GM21717 (cell line): ENCODE measurements around the gene VPS13D.
"Not testable (repeated sequence)": the region's sequence is repeated elsewhere in the genome, so short reads cannot be mapped to it uniquely, and the experiment has no call there.

ENCODE experiments used
- ATAC-seq: cut with Tn5 transposase; IDR thresholded peaks from one replicate; pipeline ENCODE4 v1.9.1; 2021; ENCODE audit warnings: mild to moderate bottlenecking, moderate library complexity; ENCODE audit not compliant: unreplicated experiment

Gene VPS13D

DNA sequence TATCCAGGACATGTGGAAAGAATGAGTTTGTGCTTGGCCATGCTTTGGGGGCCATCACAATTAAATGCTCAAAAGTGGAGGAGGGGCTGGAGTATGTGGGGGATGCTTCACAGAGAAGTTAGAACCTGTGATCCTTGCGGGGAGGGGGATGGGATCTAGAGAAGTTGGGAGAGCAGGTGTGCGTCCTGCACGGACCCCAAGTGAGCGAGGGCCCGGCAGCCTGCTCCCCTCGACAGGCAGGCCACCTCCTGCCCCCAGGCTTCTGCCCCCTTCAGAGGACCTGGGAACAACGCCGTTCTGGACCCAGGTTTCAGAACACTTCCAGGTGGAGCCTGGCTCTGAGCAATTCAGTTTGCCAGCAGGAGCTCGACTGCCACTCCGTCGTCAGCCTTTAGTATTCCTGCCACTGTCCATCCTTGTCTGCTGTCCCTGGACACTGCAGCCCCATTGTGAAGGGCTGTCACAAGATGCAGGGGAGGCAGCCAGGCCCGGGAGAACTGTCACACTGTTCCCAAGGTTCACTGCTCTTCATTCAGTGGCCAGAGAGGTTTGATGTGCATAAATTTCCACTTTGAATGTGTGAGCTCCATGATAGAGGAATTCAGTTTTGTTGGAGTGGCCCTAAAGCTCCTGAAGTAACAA is 275.9 kb downstream of the VPS13D start:
- ATAC-seq: no peak

DNA sequence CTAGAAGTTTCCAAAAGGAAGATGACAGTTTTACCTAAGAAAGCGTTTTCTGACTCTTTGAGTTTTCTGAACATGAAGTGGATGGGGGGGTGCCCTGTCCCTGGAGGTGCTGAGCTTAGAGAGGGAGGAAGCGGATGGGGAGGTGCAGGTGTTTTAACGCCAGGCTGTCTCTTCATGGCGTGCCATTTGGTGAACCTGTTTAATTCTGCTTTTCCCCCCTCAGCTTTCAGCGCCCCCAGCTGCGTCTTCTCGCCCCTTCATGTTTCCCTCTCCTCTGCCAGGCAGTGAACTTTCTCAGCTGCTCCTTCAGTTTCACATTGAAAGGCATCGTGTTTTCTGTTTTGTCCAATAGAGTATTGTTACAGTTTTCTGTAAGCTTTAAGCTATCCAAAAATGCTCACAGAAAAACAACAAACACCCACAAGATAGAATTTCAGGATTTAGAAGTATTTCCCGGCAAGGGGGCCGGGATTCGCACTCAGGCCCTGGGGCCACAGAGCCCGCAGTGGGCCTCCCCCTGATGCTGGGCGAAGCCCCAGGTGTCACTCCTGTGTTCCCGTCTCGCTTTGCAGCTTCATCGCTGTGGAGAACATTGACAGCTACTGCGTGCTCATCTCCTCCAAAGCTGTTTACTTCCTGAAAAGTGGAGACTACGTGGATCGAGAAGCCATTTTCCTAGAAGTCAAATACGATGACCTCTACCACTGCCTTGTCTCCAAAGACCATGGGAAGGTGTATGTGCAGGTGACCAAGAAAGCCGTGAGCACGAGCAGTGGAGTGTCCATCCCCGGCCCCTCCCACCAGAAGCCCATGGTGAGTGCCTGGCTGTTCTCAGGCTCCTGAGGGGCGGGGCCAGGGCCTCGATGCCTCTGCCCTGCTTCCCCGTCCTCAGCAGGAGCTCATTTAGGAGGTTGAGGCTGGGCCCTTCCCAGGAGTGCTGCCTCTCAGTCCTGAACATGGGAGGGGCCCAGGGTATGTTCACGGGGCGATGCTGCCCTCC is 276.8 kb downstream of the VPS13D start:
- ATAC-seq: no peak

DNA sequence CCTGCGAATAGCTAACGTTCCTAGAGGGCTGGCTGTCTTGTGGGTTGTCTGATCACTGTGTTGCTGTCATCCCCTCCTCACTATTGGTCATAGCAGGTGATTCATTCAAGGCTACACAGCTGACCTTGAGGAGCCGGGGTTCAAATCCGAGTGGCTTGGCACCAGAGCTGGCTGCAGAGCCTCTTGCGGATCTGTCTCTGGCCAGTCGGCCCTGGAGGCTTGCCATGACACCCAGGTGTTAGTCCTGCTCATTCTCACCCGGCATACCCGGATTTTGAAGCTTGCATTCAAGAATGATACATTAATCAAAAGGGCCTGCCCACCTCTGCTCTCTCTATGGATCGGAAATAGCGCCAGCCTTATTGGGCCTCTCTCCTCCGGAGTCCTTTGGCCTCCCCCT is 277.8 kb downstream of the VPS13D start:
- ATAC-seq: no peak

DNA sequence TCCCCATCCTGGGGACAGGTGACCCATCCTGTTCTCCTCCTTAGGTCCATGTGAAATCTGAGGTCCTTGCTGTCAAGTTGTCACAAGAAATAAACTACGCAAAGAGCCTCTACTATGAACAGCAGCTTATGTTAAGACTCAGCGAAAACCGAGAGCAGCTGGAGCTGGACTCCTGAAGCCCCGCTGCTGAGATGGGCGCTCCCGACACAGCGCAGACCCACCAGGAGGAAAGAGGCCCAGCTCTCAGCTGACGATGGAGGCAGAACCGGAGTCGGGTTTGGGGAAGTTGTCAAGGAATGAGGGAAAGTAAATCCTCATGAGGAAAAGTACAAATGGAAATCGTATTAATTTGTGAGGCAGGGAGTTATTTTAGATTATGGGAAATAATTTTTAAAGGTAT is 279.0 kb downstream of the VPS13D start:
- no peak for ATAC-seq

DNA sequence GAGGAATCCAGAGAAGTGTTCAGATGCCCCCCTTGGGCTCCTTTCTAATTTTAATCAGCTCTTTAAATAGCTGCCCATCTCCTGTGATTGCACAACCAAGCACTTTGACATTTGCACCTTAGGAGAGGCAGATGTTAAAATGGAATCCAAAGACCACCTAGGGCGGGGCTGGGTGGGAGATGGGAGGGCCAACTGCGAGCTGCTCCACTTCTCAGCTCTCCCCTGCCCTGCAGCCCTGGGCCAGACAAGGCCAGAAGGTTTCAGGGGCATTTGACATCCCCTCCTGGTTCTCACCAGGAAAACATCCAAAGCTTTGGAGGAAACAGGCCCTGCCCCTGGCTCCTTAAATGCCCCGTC is 281.3 kb downstream of the VPS13D start:
- no peak for ATAC-seq

DNA sequence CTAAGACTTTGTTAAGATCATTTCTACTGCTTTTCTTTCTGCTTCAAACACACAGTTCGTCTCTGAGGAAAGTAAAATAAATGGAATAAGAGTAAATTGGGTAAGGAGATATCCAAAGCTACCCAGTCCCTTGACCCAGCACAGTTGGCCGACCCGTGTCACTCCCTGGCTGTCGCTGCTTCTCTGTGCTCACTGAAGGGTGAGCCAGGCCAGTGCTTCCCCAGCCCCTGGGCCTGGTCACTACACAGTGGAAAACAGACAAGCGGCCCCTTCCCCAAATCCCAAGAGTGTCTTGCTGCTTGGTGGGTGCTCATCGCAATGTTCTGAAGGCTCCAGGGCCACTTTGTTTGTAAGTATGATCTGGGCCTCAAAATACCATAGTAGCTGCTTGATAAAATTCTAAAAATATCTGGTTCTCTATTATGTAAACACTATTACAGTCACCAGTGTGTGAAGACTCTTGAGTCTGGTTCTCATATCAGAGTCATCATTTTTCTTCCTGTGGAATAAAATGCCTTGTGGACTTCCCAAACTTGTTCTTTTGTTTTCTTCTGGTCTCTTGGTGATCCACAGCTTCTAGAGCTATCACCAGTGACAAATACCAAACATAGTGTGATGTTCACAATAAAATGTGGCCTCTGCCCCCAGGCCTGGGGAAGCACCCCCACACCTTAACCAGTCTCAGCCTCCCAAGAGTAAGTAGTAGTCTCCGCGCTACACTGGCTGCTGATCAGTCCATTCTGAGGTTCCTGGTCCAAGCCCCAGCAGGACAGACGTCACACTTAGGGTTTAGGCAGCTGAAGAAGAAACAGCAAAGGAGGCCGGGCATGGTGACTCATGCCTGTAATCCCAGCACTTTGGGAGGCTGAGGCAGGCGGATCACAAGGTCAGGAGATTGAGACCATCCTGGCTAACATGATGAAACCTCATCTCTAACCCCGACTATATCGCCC is 282.0 kb downstream of the VPS13D start:
- no peak for ATAC-seq

DNA sequence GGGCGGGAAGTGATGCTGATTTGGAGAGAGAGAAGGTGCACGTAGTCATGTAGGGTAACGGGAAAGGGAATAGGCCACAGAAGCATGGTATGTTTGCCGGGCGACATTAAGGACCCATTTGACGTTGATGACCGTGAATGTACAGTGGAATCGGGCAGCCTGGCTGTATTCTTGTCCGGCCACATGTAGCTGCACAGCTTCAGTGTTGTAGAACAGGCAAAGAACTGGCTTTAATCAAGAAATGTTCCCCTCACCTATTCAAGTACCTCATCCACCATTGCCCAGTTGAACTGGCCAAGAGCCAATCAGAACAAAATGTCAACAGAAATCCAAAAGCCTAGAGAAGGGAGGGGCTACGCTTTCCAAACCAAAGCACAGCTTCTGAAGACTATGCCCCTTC is 283.4 kb downstream of the VPS13D start:
- no peak for ATAC-seq

DNA sequence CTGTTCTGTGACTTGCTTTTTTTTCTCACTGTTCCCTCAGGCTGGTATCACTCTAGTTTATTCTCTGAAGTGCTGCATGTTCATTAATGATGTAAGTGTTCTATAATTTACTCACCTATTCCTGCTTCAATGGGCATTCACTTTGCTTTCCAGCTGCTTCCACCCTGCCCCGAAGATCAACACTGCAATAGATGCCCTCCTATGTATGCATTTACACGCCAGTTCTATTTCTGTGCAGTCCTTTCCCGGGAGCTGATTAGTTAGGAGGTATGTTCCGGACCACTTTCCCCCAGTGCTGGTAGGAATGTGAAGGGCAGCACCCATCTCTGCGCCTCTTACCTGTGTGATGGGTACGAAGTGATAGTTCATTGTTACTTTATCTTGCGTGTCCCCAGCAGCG is 284.8 kb downstream of the VPS13D start:
- no peak for ATAC-seq

DNA sequence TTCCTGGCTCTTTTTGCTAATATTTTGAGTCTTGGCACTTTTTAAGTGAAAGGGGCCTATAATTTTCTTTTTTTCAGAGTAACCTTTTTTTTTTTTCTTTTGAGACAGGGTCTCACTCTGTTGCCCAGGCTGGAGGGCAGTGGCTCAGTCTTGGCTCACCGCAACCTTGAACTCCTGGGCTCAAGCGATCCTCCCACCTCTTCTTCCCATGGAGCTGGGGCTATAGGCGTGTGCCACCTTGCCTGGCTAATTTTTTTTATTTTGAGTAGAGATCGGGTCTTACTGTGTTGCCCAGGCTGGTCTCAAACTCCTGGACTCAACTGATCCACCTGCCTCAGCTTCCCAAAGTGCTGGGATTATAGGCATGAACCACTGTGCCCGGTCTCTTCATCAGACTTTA is 285.4 kb downstream of the VPS13D start:
- ATAC-seq: no peak

DNA sequence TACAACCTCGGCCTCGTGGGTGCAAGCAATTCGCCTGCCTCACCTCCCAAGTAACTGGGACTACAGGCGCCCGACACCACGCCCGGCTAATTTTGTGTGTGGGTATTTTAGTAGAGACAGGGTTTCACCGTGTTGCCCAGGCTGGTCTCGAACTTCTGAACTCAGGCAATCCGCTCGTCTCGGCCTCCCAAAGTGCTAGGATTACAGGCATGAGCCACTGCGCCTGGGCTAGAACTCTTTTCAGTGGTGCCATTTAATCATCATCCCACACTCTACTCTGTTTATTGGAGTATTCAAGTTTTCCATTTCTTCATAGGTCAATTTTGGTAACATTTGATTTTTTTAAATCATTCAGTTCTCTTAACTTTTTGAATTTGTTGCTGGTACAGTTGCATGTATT is 286.9 kb downstream of the VPS13D start:
- ATAC-seq: no peak

DNA sequence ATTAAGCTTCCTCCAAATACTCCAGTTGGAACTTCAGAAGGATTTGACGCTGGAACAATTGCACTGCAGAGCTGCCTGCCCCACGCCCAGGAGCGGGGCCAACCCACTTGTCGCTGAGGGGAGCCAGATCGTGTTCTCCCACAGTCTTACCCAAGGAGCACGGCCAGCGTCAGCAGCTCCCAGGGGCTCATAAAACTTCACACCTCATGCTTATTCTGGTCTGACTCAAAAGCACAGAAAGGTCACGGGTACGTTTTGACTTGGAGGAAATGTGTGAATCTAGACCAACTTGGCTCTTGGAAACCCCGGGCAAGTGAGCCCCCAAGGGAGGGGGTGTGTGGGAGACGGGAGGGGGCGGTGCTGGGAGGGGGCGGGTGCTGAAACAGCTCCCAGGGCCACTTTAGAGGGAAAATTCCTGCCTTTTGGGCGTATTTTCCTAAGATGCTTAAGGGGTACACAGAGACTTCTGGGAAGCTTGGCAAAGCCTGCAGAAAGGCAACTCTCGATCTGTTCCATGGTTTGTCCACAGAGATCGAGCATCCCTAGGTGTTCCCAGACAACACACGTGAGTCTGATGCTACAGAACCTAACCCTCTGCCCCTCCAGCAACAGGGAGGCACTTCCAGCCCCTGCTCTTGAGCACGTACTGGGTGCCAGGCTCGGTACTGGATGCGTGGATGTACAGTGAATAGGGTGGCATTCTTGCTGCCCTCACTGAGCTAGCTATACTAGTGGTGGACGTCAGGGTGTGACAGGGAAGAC is 289.3 kb downstream of the VPS13D start:
- ATAC-seq: no peak

DNA sequence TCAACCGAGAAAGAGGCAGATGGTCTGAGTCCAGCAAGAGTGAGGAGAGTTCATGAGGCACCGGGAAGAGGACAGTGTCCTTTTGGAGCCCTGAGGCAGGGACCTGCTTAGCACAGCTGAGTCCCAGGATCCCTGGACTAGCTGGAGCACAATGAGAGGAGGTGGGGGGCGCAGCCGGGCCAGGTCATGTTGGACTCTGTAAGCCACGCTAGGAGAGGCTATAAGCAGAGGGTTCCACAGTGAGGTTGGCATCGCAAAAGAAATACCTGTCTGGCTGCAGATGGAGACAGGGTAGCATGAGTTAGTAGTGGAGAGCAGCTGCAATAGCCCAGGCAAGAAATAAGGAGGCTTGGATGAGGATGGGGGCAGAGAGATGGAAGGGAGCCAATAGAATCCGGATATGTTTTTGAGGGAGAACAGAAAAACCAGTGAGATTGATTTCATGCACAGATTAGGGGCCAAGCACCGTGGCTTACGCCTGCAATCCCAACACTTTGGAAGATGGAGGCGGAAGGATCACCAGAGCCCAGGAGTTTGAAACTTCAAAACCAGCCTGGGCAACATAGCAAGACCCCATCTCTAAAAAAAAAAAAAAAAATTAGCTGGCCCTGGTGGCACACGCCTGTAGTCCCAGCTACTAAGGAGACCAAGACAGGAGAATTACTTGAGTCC is 290.0 kb downstream of the VPS13D start:
- ATAC-seq: no peak

DNA sequence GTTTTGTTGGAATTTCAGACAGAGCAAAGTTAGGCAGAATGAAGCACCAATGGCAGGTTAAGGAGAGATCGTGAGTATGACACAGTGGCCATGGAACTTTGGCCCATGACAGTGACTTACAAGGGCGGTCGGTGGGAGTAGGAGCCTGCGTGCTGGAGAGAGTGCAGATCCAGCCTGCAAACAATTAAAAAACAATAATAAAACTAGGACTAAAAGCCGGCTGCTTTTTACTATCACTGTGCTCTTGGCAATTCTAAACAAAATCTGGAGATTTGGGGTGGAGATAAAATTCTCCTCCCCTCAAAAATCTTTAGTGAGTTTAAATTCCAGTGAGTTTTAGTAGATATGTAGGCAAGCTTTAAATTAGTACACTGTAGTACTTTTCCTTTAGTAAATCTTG is 291.3 kb downstream of the VPS13D start:
- no peak for ATAC-seq

DNA sequence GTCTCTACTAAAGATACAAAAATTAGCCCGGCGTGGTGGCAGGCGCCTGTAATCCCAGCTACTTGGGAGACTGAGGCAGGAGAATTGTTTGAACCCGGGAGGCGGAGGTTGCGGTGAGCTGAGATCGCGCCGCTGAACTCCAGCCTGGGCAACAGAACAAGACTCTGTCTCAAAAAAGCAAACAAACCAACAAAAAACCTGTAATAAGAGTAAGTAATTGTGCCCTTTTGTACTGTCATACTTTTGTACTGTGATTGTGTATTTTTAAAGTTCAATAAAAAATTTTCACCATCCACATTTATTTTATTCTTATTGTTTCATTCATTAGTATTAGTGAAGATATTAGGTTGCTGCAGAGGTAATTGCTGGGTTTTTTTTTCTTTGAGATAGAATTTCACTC is 292.9 kb downstream of the VPS13D start:
- ATAC-seq: not testable (repeated sequence)

DNA sequence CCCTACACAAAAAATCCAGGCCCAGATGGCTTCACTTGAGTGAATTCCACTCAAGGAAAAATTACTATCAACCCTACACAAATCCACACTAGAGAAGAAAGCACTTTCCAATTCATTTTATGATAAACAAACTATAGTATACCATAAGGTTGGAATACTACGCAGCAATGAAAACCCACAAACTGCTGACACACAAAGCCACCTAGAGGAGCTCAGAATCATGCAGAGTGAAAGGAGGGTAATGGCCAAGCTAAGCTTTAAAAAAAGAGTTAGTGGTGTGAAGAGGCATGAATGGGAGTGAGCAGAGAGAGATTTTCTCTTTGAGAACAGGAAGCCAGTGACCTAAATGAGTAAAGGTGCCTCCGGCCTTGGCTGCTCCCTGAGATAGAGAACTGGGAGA is 294.4 kb downstream of the VPS13D start:
- ATAC-seq: no peak

DNA sequence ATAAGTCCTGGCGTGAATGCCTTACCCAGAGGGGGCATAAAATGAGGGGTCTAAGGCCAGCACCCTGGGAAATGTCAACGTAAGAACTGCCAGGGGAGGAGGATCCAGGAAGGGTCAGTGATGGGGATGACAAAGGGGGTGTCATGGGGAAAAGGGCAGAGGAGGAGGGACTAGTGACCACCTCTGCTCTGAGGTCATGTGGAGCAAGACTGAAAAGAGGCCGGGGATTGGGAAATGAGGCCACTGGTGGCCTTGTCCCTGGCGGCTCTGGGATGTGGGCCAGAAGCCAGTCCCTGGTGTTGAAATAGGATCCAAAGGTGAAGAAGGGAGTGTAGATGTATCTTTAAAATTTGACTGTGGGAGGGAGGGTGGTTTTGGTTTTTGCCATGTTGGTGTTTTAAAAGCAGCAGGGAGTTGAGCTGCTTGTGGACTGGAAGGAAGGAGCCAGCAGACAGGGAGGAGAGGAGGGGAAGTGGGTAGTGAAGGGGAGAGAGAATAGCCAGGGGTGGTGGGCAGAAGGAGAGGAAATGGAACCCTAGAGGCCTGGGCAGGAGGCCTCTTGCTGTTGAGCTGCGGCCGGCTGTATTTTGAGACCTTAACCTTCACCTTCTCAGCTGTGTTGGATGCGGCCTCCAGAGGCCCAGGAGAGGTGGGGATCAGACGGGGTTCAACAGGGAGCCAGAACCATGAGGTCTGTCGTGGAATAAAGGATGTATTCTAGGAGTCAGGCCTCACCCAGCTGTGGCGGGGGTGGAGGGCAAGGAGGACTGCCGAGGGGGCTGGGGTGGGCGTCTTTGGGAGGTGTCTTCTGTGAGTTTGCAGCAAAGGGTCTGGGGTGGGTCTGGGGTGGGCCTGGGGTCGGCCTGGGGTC is 295.7 kb downstream of the VPS13D start:
- no peak for ATAC-seq

DNA sequence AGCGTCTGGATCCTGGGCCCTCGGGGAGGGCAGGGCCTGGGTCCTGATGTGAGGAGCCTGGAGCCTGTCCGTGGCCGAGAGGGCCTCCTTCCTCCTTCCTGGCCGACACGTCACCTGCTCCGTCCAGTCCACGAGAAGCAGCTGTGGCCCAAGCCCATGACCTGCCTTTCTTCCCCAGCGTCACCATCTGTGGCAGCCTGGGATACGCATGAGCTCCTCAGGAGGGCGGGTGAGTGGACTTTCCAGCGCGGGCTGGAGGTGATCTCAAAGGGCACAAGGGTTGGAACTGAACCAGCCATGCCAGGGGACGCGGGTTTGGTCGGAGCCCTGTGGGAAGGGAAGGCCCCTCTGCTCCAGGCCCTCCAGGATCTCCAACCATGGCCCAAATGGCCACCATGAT is 297.7 kb downstream of the VPS13D start:
- no peak for ATAC-seq

DNA sequence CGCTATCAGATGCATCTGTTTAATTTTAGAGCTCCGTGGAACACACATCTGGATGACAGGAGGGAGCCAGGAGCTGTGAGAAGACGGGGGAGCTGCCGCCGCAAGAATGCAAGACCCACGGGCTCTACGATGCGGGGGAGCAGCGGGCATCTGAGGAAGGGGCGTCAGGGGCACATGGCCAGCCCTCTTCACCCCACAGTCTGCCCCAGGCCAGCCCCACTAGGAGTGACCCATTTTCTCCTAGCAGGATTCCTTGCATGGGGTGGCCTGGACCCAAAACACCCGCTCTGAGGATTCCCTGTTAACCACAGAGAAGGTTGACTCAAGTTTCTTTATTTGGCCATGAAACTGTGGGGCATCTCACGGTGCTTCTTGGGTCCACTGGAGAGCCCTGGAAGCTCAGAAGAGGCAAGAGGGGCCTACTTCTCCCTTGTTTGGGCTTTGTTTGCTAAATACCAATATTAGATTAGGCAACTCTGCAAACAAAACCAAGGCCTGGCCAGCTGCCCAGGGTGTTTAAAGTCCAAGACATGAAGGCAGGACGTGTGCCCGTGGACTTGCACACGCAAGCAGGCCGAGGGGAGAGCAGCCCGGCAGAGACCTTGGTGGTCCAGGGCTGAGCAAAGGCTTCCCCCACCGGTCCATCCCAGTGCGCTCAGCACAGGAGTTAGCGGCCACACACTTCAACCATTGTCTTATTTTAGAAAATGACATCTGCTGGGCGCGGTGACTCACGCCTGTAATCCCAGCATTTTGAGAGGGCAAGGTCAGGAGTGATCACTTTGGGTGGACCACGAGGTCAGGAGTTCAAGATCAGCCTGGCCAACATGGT is 298.4 kb downstream of the VPS13D start:
- no peak for ATAC-seq
